ENCODE results near the gene MNDA.
"Not testable (repeated sequence)": the region's sequence is repeated elsewhere in the genome, so short reads cannot be mapped to it uniquely, and the experiment has no call there.

MNDA gene

DNA sequence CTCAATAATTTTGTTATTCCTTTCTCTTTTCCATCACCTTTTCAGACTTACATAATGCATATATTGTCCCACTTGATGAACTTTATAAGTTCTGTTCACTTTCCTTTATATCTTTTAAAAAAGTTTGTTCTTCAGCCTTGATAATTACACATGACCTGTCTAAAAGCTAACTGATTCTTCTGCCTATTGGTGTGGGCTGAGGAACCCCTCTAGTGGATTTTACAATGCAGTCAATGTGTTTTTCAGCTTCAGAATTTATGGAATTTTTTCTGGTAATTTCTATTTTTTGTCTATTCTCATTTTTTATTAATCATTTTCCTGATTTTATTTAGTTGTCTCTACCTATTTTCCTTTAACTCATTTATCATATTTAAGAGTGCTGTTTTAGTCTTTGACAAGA lies 7.5 kb downstream of the MNDA start:
- Histone ChIP-seq H3K27me3 (ENCODE audit: insufficient read depth, low read length) (no peaks in the 10 kb centered on the region), H3K27ac (ENCODE audit: low read depth, low read length) (no peak overlapping the region), H3K36me3 (ENCODE audit: insufficient read depth, low read length) (no peaks in the 10 kb centered on the region), H3K4me3 (ENCODE audit: low read length) (no peak overlapping the region), H3K4me1 (ENCODE audit: insufficient read depth, low read length) (no peaks in the 10 kb centered on the region), H3K9ac (ENCODE audit: low read depth, low read length) (no peak overlapping the region), H3K9me3 (ENCODE audit: insufficient read depth, low read depth, low read length) (no peaks in the 10 kb centered on the region)

GRCh38 chr1:158839566-158839965 lies 8.4 kb downstream of the MNDA start:
- no peak overlapping the region for H3K27ac ChIP-seq (ENCODE audit: low read depth, low read length)

DNA sequence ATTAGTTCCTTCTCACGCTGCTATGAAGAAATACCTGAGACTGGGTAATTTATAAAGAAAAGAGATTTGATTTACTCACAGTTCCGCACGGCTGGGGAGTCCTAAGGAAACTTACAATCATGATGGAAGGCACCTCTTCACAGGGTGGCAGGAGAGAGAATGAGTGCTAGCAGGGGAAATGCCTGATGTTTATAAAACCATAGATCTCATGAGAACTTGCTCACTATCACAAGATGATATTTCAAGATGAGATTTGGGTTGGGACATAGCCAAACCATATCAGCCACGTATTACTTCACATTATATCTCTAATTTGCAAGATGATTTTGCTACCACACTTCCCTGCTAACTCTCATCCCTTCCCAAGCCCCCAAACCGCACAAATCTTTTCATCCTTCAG lies 9.1 kb downstream of the MNDA start:
- Histone ChIP-seq H3K27ac (ENCODE audit: low read depth, low read length) (no peak overlapping the region), H3K9me3 (ENCODE audit: insufficient read depth, low read depth, low read length) (no peaks in the 10 kb centered on the region), H3K36me3 (ENCODE audit: insufficient read depth, low read length) (no peaks in the 10 kb centered on the region), H3K4me3 (ENCODE audit: low read length) (no peak overlapping the region), H3K4me1 (ENCODE audit: insufficient read depth, low read length) (no peaks in the 10 kb centered on the region), H3K9ac (ENCODE audit: low read depth, low read length) (no peak overlapping the region), H3K27me3 (ENCODE audit: insufficient read depth, low read length) (no peaks in the 10 kb centered on the region)
- 85% methylated on average over 5 of the region's 5 CpGs for WGBS

More at GRCh38 chr1:158839566-158839965, 8.4 kb downstream of the MNDA start:
- no peaks in the 10 kb centered on the region for H3K4me1 ChIP-seq (ENCODE audit: insufficient read depth, low read length)
- H3K27me3 ChIP-seq (ENCODE audit: insufficient read depth, low read length): no peaks in the 10 kb centered on the region
- no peaks in the 10 kb centered on the region for H3K36me3 ChIP-seq (ENCODE audit: insufficient read depth, low read length)
- H3K9me3 ChIP-seq (ENCODE audit: insufficient read depth, low read depth, low read length): no peaks in the 10 kb centered on the region
- no peak overlapping the region for H3K9ac ChIP-seq (ENCODE audit: low read depth, low read length)
- WGBS: 100% methylated on average over 2 of the region's 2 CpGs
- no peak overlapping the region for H3K4me3 ChIP-seq (ENCODE audit: low read length)

GRCh38 chr1:158864595-158864994 lies 33.4 kb downstream of the MNDA start:
- peak overlapping the region; percentile 40; the same call in 1 of the 2 replicates for H3K27ac ChIP-seq (ENCODE audit: low read depth, low read length)
- no peak overlapping the region for H3K9ac ChIP-seq (ENCODE audit: low read depth, low read length)
- no peaks in the 10 kb centered on the region for H3K27me3 ChIP-seq (ENCODE audit: insufficient read depth, low read length)
- peaks cover 3% of the 10 kb centered on the region; the same call in 1 of the 2 replicates for H3K9me3 ChIP-seq (ENCODE audit: insufficient read depth, low read depth, low read length)
- H3K4me3 ChIP-seq (ENCODE audit: low read length): no peak overlapping the region
- H3K4me1 ChIP-seq (ENCODE audit: insufficient read depth, low read length): peaks cover 11% of the 10 kb centered on the region; the same call in 1 of the 2 replicates
- 54% methylated on average over 6 of the region's 6 CpGs for WGBS
- no peaks in the 10 kb centered on the region for H3K36me3 ChIP-seq (ENCODE audit: insufficient read depth, low read length)

- peaks cover 10% of the 10 kb centered on the region; the same call in 1 of the 2 replicates for H3K4me1 ChIP-seq (ENCODE audit: insufficient read depth, low read length)
- not testable (repeated sequence) for H3K27ac ChIP-seq (ENCODE audit: low read depth, low read length); H3K27me3 ChIP-seq (ENCODE audit: insufficient read depth, low read length); H3K9ac ChIP-seq (ENCODE audit: low read depth, low read length); H3K36me3 ChIP-seq (ENCODE audit: insufficient read depth, low read length); H3K4me3 ChIP-seq (ENCODE audit: low read length); H3K9me3 ChIP-seq (ENCODE audit: insufficient read depth, low read depth, low read length)
- 98% methylated on average over 4 of the region's 5 CpGs for WGBS
Measured at GRCh38 chr1:158870438-158870837, 39.3 kb downstream of the MNDA start.

DNA sequence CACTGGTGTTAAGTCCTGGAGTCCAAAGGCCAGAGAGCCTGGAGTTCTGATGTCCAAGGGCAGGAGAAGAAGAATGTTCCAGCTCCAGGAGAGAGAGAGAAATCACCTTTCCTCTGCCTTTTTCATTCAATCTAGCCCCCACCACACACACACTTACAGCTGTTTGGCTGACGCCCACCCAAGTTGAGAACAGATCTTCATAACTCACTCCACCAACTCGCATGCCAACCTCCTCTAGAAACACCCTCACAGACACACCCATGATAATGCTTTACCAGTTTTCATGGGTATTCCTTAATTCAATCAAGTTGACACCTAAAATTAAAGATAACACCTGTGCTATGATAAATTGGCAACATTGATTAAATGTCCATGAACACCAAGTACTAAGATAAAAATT lies 42.0 kb downstream of the MNDA start:
- 94% methylated on average over 2 of the region's 2 CpGs for WGBS
- Histone ChIP-seq H3K27me3 (ENCODE audit: insufficient read depth, low read length) (no peaks in the 10 kb centered on the region), H3K36me3 (ENCODE audit: insufficient read depth, low read length) (no peaks in the 10 kb centered on the region), H3K27ac (ENCODE audit: low read depth, low read length) (no peak overlapping the region), H3K9me3 (ENCODE audit: insufficient read depth, low read depth, low read length) (peaks cover 3% of the 10 kb centered on the region; the same call in 1 of the 2 replicates), H3K4me1 (ENCODE audit: insufficient read depth, low read length) (peaks cover 13% of the 10 kb centered on the region; the same call in 1 of the 2 replicates), H3K4me3 (ENCODE audit: low read length) (no peak overlapping the region), H3K9ac (ENCODE audit: low read depth, low read length) (no peak overlapping the region)

- no peaks in the 10 kb centered on the region for H3K27me3 ChIP-seq (ENCODE audit: insufficient read depth, low read length)
- H3K9me3 ChIP-seq (ENCODE audit: insufficient read depth, low read depth, low read length): no peaks in the 10 kb centered on the region
- no peak overlapping the region for H3K9ac ChIP-seq (ENCODE audit: low read depth, low read length)
- H3K4me3 ChIP-seq (ENCODE audit: low read length): no peak overlapping the region
- H3K4me1 ChIP-seq (ENCODE audit: insufficient read depth, low read length): no peaks in the 10 kb centered on the region
- no peak overlapping the region for H3K27ac ChIP-seq (ENCODE audit: low read depth, low read length)
- no peaks in the 10 kb centered on the region for H3K36me3 ChIP-seq (ENCODE audit: insufficient read depth, low read length)
Measured at GRCh38 chr1:158893654-158894053, 62.5 kb downstream of the MNDA start.

GRCh38 chr1:158898722-158899121 lies 67.6 kb downstream of the MNDA start:
- no peak overlapping the region for H3K9ac ChIP-seq (ENCODE audit: low read depth, low read length)
- no peaks in the 10 kb centered on the region for H3K36me3 ChIP-seq (ENCODE audit: insufficient read depth, low read length)
- no peaks in the 10 kb centered on the region for H3K9me3 ChIP-seq (ENCODE audit: insufficient read depth, low read depth, low read length)
- no peaks in the 10 kb centered on the region for H3K27me3 ChIP-seq (ENCODE audit: insufficient read depth, low read length)
- no peaks in the 10 kb centered on the region for H3K4me1 ChIP-seq (ENCODE audit: insufficient read depth, low read length)
- H3K4me3 ChIP-seq (ENCODE audit: low read length): no peak overlapping the region
- WGBS: no CpG with 5 or more reads among the region's 2 CpGs
- H3K27ac ChIP-seq (ENCODE audit: low read depth, low read length): no peak overlapping the region
